Loucy (cell line): ENCODE measurements around the gene TEX26.

ENCODE experiments used
- H2AFZ ChIP-seq: fragments of 200-600 bp; sonication (generic); 2 replicates; pipeline ENCODE4 v1.6.0; 2016; ENCODE audit warnings: antibody characterized with exemption, mild to moderate bottlenecking, low read length, moderate library complexity
- H3F3A ChIP-seq: fragments of 200-600 bp; 2 replicates; pipeline ENCODE4 v1.6.0; 2016; ENCODE audit warnings: antibody characterized with exemption, low read depth, mild to moderate bottlenecking
- H3K27me3 ChIP-seq: fragments of 200-600 bp; sonication (generic); 2 replicates; pipeline ENCODE4 v1.6.1; 2014; ENCODE audit warnings: low read length, mild to moderate bottlenecking; ENCODE audit not compliant: insufficient read depth, poor library complexity, severe bottlenecking
- H3K36me3 ChIP-seq: fragments of 200-600 bp; sonication (generic); 2 replicates; pipeline ENCODE4 v1.6.1; 2016; ENCODE audit warnings: low read length; ENCODE audit not compliant: insufficient read depth
- H3K4me1 ChIP-seq: fragments of 200-600 bp; sonication (generic); 2 replicates; pipeline ENCODE4 v1.5.1; 2014; ENCODE audit warnings: low read length, mild to moderate bottlenecking; ENCODE audit not compliant: insufficient read depth, poor library complexity, severe bottlenecking
- H3K4me2 ChIP-seq: fragments of 200-600 bp; sonication (generic); 2 replicates; pipeline ENCODE4 v1.6.0; 2014; ENCODE audit warnings: antibody characterized with exemption, low read length, low read depth, mild to moderate bottlenecking; ENCODE audit not compliant: poor library complexity, severe bottlenecking
- H3K4me3 ChIP-seq: fragments of 200-600 bp; sonication (generic); 2 replicates; pipeline ENCODE4 v1.5.1; 2014; ENCODE audit warnings: low read length, mild to moderate bottlenecking, mixed read lengths; ENCODE audit not compliant: poor library complexity, severe bottlenecking
- H3K79me2 ChIP-seq: fragments of 200-600 bp; sonication (generic); 2 replicates; pipeline ENCODE4 v1.6.1; 2014; ENCODE audit warnings: low read length; ENCODE audit not compliant: insufficient read depth
- H3K9ac ChIP-seq: fragments of 200-600 bp; sonication (generic); 2 replicates; pipeline ENCODE4 v1.6.0; 2014; ENCODE audit warnings: mild to moderate bottlenecking, low read depth, low read length, moderate library complexity; ENCODE audit not compliant: poor library complexity, severe bottlenecking
- H3K9me2 ChIP-seq: fragments of 200-600 bp; sonication (generic); replicated peaks from 2 replicates; pipeline ENCODE4 v1.6.1; 2016; ENCODE audit warnings: low read depth, low read length, mixed read lengths
- H3K9me3 ChIP-seq: fragments of 200-600 bp; sonication (generic); 2 replicates; pipeline ENCODE4 v1.6.1; 2014; ENCODE audit warnings: mild to moderate bottlenecking, antibody characterized with exemption, low read length, low read depth; ENCODE audit not compliant: insufficient read depth
- H4K20me1 ChIP-seq: fragments of 200-600 bp; sonication (generic); 2 replicates; pipeline ENCODE4 v1.6.0; 2014; ENCODE audit warnings: antibody characterized with exemption, low read length, mild to moderate bottlenecking; ENCODE audit not compliant: insufficient read depth, poor library complexity, severe bottlenecking
- EZH2phosphoT487 ChIP-seq: fragments of 200-600 bp; IDR thresholded peaks from 2 replicates; pipeline ENCODE4 v1.6.1; 2018; ENCODE audit warnings: antibody characterized with exemption, mild to moderate bottlenecking, moderate library complexity, borderline replicate concordance
- TF ChIP-seq, protein P1 (sequence below): fragments of 200-600 bp; sonication (generic); conservative IDR thresholded peaks from 2 replicates; pipeline ENCODE4 v1.5.1; 2014; ENCODE audit warnings: mild to moderate bottlenecking, antibody characterized with exemption, low read length

TEX26 gene

GRCh38 chr13:30968846-30969245, 36.4 kb downstream of the TEX26 start:
- TF ChIP-seq, protein P1, sequence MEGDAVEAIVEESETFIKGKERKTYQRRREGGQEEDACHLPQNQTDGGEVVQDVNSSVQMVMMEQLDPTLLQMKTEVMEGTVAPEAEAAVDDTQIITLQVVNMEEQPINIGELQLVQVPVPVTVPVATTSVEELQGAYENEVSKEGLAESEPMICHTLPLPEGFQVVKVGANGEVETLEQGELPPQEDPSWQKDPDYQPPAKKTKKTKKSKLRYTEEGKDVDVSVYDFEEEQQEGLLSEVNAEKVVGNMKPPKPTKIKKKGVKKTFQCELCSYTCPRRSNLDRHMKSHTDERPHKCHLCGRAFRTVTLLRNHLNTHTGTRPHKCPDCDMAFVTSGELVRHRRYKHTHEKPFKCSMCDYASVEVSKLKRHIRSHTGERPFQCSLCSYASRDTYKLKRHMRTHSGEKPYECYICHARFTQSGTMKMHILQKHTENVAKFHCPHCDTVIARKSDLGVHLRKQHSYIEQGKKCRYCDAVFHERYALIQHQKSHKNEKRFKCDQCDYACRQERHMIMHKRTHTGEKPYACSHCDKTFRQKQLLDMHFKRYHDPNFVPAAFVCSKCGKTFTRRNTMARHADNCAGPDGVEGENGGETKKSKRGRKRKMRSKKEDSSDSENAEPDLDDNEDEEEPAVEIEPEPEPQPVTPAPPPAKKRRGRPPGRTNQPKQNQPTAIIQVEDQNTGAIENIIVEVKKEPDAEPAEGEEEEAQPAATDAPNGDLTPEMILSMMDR = no peak
- TF ChIP-seq EZH2phosphoT487 = no peak
- Histone ChIP-seq H3K36me3 (no peaks in the 10 kb centered on the region), H3K27me3 (peaks cover 6% of the 10 kb centered on the region), H3F3A (no peaks in the 10 kb centered on the region), H3K9ac (no peak overlapping the region), H4K20me1 (no peaks in the 10 kb centered on the region), H3K79me2 (no peaks in the 10 kb centered on the region), H2AFZ (no peak overlapping the region), H3K4me3 (no peak overlapping the region), H3K4me1 (no peaks in the 10 kb centered on the region), H3K4me2 (no peak overlapping the region), H3K9me2 (no peaks in the 10 kb centered on the region), H3K9me3 (no peaks in the 10 kb centered on the region)

DNA sequence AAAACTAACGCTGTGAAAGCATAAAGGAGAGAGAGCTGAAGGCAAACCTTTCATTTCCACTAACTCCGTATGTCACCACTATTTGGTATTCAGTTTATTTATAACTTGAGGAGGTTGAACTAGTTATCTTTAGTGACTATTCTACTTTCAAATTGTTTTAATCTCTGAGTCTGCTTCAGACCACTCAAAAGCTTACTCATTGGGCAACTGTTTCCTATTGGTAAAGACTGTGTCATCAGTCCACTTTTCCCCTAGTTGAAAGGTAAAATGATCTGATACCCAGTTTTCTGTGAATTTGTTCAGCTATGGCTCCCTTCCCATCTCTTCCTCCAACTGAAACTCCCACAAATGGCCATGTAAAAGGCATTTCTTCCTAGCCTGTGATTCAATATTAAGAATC, 39.1 kb downstream of the TEX26 start:
- Histone ChIP-seq H3K27me3 (peaks cover 6% of the 10 kb centered on the region), H3K4me3 (no peak overlapping the region), H3K9me3 (no peaks in the 10 kb centered on the region), H3K4me1 (no peaks in the 10 kb centered on the region), H3K9me2 (no peaks in the 10 kb centered on the region), H3F3A (no peaks in the 10 kb centered on the region), H2AFZ (no peak overlapping the region), H3K36me3 (no peaks in the 10 kb centered on the region), H4K20me1 (no peaks in the 10 kb centered on the region), H3K4me2 (no peak overlapping the region), H3K79me2 (no peaks in the 10 kb centered on the region), H3K9ac (no peak overlapping the region)
- TF ChIP-seq, protein P1 = no peak
- no peak for TF ChIP-seq EZH2phosphoT487

- TF ChIP-seq EZH2phosphoT487 = no peak
- TF ChIP-seq, protein P1 = no peak
- Histone ChIP-seq H3K9ac (no peak overlapping the region), H3K9me3 (no peaks in the 10 kb centered on the region), H3K9me2 (no peaks in the 10 kb centered on the region), H3K36me3 (no peaks in the 10 kb centered on the region), H4K20me1 (no peaks in the 10 kb centered on the region), H3K27me3 (peaks cover 6% of the 10 kb centered on the region), H3K79me2 (no peaks in the 10 kb centered on the region), H3K4me2 (no peak overlapping the region), H3K4me3 (no peak overlapping the region), H3F3A (no peaks in the 10 kb centered on the region), H2AFZ (no peak overlapping the region), H3K4me1 (no peaks in the 10 kb centered on the region)
Observed at GRCh38 chr13:30972888-30973377, 40.5 kb downstream of the TEX26 start.
